Prostate gland (tissue), 2 donors: Measurements from ENCODE around the gene FASLG. TPM values are rescaled to one million over a fixed set of nuclear protein-coding genes. Genes with fewer than 3 reads are reported as not detected.

ENCODE experiments used
- DNase-seq: peaks from one replicate; pipeline ENCODE4 v3.0.0-alpha.2; 2019; ENCODE audit warnings: low spot score
- H3K27ac ChIP-seq, 2 donors: fragments of 200-600 bp; sonication (generic); 2 replicates each; pipeline ENCODE4 v1.5.1; 2017 to 2019
- H3K27me3 ChIP-seq: fragments of 200-600 bp; sonication (generic); replicated peaks from 2 replicates; pipeline ENCODE4 v1.5.1; 2019; ENCODE audit not compliant: insufficient read depth
- H3K36me3 ChIP-seq, 2 donors: fragments of 200-600 bp; sonication (generic); 1 replicate in 1 of 2; 2 replicates in 1 of 2; pipeline versions ENCODE4 v1.5.1 to v1.8.1; 2017 to 2019
- H3K4me1 ChIP-seq: fragments of 200-600 bp; sonication (generic); replicated peaks from 2 replicates; pipeline ENCODE4 v1.5.1; 2019
- H3K4me3 ChIP-seq, 2 donors: fragments of 200-600 bp; sonication (generic); 2 replicates each; pipeline ENCODE4 v1.5.1; 2017 to 2019
- H3K9me3 ChIP-seq: fragments of 200-600 bp; sonication (generic); 2 replicates; pipeline ENCODE4 v1.5.1; 2017
- POLR2A ChIP-seq: fragments of 450-650 bp; IDR thresholded peaks from one replicate; pipeline ENCODE4 v1.6.1; 2016; ENCODE audit warnings: antibody characterized with exemption, mild to moderate bottlenecking
- POLR2AphosphoS5 ChIP-seq: sonication (generic); formaldehyde crosslinking; IDR thresholded peaks from one replicate; pipeline ENCODE4 v1.6.1; 2017; ENCODE audit warnings: antibody characterized with exemption
- WGBS: methylation state at CpG from one replicate; pipeline ENCODE4 v1.1.5; 2018; 5-methylcytosine and 5-hydroxymethylcytosine counted together
- intact Hi-C: fragments of 100-400 bp; cut with DNase I; formaldehyde crosslinking; loops from one replicate; pipeline ENCODE4 v1.14.2; 2022
- total RNA-seq, 2 donors: library from RNA; depleted of rRNA; stranded (reverse); fragments of >200 nt; gene quantifications; one replicate each; pipeline ENCODE4 v1.1.0, GENCODE V29; 2016
- TF ChIP-seq, protein P1 (sequence below), 4 experiments: fragments of 200-600 bp in 2 of 4; fragments of 450-650 bp in 2 of 4; sonication (generic) in 2 of 4; IDR thresholded peaks; 1 replicate in 3 of 4; 2 replicates in 1 of 4; pipeline ENCODE4 v1.5.1; 2016 to 2019; ENCODE audit warnings: antibody characterized with exemption in 4 of 4, mild to moderate bottlenecking in 2 of 4, moderate library complexity in 2 of 4

FASLG gene
- total RNA-seq, 2 donors from 2014 or later, result not detected

DNA sequence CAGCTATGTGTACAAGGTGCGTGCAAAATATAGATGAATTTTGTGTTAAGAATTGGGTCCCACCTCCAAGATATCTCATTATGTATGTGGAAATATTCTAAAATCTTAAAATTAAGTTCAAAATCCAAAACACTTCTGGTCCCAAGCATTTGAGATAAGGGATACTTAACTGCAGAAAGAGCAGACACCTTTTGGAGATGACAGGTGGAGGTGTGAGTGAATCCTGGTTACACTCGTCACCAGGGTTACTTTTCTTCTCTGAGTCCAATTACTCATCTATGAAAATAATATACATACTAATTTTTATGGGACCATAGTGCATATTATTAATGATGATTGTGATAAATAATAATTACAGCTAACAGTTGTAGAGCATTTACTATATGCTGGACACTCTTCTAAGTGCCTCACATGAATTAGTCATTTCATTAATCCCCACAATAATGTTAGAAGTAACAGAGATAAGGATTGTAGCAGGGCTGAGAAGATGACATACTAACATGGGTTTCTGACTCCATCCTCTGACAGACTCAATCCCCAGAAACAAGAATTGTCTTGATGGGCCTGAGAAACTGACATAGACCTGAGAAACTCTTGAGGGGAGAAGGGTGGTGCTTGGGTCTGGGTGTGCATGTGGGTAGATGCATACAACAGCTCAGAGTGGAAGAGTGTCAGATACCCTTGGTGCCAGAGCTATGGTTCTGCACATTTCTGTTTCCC lies 8.3 kb upstream of the FASLG start:
- no peak for DNase-seq
- Histone ChIP-seq H3K36me3 (no peaks in the 10 kb centered on the region), H3K9me3 (no peaks in the 10 kb centered on the region), H3K4me1 (no peaks in the 10 kb centered on the region), H3K27me3 (no peaks in the 10 kb centered on the region), H3K4me3 (no peak overlapping the region), H3K27ac (no peak overlapping the region)
- intact Hi-C loops, result no loop called here
- WGBS, result 93% methylated on average over 2 of the region's 2 CpGs
- TF ChIP-seq POLR2AphosphoS5, result no peak
- TF ChIP-seq POLR2A, result no peak
- TF ChIP-seq, protein P1, sequence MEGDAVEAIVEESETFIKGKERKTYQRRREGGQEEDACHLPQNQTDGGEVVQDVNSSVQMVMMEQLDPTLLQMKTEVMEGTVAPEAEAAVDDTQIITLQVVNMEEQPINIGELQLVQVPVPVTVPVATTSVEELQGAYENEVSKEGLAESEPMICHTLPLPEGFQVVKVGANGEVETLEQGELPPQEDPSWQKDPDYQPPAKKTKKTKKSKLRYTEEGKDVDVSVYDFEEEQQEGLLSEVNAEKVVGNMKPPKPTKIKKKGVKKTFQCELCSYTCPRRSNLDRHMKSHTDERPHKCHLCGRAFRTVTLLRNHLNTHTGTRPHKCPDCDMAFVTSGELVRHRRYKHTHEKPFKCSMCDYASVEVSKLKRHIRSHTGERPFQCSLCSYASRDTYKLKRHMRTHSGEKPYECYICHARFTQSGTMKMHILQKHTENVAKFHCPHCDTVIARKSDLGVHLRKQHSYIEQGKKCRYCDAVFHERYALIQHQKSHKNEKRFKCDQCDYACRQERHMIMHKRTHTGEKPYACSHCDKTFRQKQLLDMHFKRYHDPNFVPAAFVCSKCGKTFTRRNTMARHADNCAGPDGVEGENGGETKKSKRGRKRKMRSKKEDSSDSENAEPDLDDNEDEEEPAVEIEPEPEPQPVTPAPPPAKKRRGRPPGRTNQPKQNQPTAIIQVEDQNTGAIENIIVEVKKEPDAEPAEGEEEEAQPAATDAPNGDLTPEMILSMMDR (IDR thresholded peaks at IDR 0.05), result no peak

DNA sequence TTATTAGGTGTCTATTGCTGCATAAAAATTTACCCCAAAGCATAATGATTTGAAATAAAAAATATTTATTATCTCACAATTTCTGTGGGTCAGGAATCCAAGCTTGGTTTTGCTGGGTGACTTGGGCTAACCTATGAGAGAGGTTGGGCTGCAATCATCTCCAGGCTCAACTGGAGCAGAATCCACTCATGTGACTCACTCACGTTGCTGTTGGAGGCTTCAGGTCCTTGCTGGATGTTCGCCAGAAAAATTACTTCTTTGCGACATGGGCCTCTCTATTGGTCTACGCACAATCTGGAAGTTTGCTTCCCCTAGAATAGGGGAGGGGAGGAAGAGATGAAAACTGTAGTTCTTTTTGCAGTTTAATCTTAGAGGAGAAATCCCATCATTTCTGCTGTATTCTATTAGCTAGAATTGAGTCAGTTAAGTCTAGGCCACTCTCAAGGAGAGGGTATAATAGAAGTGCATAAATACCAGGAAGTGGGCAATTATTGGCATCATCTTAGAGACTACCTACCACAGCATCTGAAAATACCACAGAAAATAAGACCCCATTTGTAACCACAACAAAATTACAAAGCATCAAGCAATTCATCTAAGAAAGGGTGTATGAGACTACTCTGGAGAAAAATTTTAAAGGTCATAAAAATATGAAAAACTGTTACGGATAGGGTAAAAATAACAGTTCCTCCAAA lies 5.7 kb upstream of the FASLG start:
- Histone ChIP-seq H3K27me3 (no peaks in the 10 kb centered on the region), H3K36me3 (no peaks in the 10 kb centered on the region), H3K27ac (no peak overlapping the region), H3K4me1 (no peaks in the 10 kb centered on the region), H3K9me3 (no peaks in the 10 kb centered on the region), H3K4me3 (no peak overlapping the region)
- no peak for TF ChIP-seq POLR2A
- TF ChIP-seq POLR2AphosphoS5, result no peak
- TF ChIP-seq, protein P1 (IDR thresholded peaks at IDR 0.05), result no peak
- 64% methylated on average over 5 of the region's 5 CpGs for WGBS
- intact Hi-C loops, result no loop called here
- no peak for DNase-seq

- intact Hi-C loops, result no loop called here
- no peak for DNase-seq
- Histone ChIP-seq H3K27ac (no peak overlapping the region), H3K36me3 (no peaks in the 10 kb centered on the region), H3K4me3 (no peak overlapping the region), H3K4me1 (no peaks in the 10 kb centered on the region), H3K9me3 (no peaks in the 10 kb centered on the region), H3K27me3 (no peaks in the 10 kb centered on the region)
- TF ChIP-seq POLR2A (no peak), POLR2AphosphoS5 (no peak)
- TF ChIP-seq, protein P1 (IDR thresholded peaks at IDR 0.05), result no peak
- WGBS, result 94% methylated on average over 2 of the region's 2 CpGs
Measured at GRCh38 chr1:172654535-172654934, 4.4 kb upstream of the FASLG start.

GRCh38 chr1:172656576-172656975 lies 2.3 kb upstream of the FASLG start:
- 86% methylated on average over 6 of the region's 6 CpGs for WGBS
- Histone ChIP-seq H3K27ac (no peak overlapping the region), H3K36me3 (no peaks in the 10 kb centered on the region), H3K9me3 (no peaks in the 10 kb centered on the region), H3K4me3 (no peak overlapping the region), H3K4me1 (no peaks in the 10 kb centered on the region), H3K27me3 (no peaks in the 10 kb centered on the region)
- DNase-seq, result no peak
- no peak for TF ChIP-seq POLR2A
- TF ChIP-seq, protein P1 (IDR thresholded peaks at IDR 0.05), result no peak
- no peak for TF ChIP-seq POLR2AphosphoS5
- intact Hi-C loops, result no loop called here

DNA sequence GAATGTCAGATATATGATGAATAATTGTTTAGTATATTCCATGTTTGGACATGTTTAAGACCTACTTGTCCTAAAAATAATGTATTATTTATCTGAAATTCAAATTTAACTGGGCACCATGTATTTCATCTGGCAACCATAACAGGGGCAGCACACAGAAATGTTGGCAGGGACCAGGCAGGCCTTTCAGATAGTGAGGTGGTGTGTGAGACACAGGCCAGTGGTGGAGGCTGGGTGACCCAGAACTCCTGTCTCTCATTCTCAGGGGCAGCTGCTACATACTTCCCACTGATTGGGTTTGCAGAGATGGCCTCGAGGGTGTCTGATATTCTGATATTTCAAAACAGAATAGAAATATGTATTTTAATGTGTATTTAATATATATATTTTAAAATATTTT lies 1.3 kb upstream of the FASLG start:
- Histone ChIP-seq H3K27me3 (no peaks in the 10 kb centered on the region), H3K9me3 (no peaks in the 10 kb centered on the region), H3K4me1 (no peaks in the 10 kb centered on the region), H3K4me3 (no peak overlapping the region), H3K27ac (no peak overlapping the region), H3K36me3 (no peaks in the 10 kb centered on the region)
- DNase-seq, result no peak
- WGBS, result 93% methylated on average over 1 of the region's 1 CpG
- intact Hi-C loops, result no loop called here
- TF ChIP-seq, protein P1 (IDR thresholded peaks at IDR 0.05), result no peak
- no peak for TF ChIP-seq POLR2AphosphoS5
- TF ChIP-seq POLR2A, result no peak
